Retinal pigment epithelial cell (primary cell): ENCODE results near the gene ABCC8.

Experiments
- DNase-seq: peaks from one replicate; pipeline ENCODE4 v3.0.0-alpha.2; 2010; ENCODE audit warnings: low read depth
- H3K4me3 ChIP-seq: 2 replicates; pipeline ENCODE4 v1.5.1; 2011; ENCODE audit warnings: mild to moderate bottlenecking, low read length, control low read depth, moderate library complexity
- TF ChIP-seq, protein P1 (sequence below): conservative IDR thresholded peaks from 2 replicates; pipeline ENCODE4 v1.5.1; 2011; ENCODE audit warnings: low read depth, low read length, control low read depth, inconsistent platforms

Gene ABCC8

DNA sequence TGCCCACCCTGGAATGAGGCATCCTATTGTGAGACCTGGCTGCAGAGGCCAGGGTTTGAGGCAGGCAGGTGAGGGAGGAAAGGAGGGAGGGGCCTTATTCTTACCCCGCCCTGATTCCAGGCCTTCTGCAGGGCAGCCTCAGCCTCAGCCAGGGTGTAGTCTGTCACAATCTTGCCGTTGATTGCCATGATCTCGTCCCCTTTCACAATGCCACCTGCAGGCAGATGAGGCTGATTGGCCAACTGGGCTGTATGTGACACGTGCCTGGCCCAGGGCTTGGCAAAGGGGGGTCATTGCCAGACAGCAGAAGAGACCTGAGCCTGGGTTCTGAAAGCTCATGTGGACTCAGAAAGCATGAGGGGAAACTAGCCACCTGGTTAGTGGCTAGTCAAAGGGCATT is 21.4 kb upstream of the ABCC8 start:
- TF ChIP-seq, protein P1, sequence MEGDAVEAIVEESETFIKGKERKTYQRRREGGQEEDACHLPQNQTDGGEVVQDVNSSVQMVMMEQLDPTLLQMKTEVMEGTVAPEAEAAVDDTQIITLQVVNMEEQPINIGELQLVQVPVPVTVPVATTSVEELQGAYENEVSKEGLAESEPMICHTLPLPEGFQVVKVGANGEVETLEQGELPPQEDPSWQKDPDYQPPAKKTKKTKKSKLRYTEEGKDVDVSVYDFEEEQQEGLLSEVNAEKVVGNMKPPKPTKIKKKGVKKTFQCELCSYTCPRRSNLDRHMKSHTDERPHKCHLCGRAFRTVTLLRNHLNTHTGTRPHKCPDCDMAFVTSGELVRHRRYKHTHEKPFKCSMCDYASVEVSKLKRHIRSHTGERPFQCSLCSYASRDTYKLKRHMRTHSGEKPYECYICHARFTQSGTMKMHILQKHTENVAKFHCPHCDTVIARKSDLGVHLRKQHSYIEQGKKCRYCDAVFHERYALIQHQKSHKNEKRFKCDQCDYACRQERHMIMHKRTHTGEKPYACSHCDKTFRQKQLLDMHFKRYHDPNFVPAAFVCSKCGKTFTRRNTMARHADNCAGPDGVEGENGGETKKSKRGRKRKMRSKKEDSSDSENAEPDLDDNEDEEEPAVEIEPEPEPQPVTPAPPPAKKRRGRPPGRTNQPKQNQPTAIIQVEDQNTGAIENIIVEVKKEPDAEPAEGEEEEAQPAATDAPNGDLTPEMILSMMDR: no peak
- no peak overlapping the region for H3K4me3 ChIP-seq
- DNase-seq: no peak

DNA sequence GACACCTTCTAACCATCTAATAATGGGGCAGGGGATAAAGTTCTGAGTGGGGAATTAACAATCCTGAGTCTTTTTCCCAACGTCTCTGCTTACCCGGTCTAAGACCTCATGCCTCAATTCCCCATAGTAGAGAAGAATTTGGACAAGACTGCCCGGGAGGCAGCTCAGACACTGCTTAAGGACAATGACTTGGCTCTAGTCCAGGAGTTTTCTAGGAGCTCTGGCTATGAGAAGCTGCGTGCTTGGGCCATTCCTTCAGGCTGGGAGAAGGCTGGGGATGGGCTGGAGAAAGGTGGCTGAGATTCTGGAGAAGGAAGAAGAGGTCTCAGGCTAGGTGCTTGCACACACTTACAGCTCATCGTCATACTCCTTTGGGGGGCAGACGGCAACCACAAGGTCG is 19.8 kb upstream of the ABCC8 start:
- DNase-seq: no peak
- TF ChIP-seq, protein P1: no peak
- no peak overlapping the region for H3K4me3 ChIP-seq

DNA sequence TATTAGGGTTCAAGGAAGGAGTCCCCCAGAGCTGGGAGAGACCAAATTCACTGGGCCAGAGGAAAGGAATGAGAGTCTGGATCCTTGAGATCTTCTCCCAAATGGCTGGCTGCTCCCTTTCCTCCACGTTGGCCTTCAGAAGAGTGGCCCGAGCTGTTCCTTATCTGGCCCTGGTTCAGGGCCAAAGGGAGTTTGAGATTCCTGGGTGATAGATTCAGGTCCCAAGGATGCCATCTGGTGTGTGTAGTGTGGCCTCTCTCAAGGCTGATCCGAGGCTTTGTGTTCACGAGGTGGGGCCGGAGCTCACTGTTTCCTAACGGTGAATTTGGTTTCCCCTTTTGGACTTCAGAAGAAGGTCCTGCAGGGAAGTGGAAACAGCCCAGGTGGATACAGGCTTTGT is 17.4 kb upstream of the ABCC8 start:
- TF ChIP-seq, protein P1: no peak
- DNase-seq: no peak
- H3K4me3 ChIP-seq: no peak overlapping the region

DNA sequence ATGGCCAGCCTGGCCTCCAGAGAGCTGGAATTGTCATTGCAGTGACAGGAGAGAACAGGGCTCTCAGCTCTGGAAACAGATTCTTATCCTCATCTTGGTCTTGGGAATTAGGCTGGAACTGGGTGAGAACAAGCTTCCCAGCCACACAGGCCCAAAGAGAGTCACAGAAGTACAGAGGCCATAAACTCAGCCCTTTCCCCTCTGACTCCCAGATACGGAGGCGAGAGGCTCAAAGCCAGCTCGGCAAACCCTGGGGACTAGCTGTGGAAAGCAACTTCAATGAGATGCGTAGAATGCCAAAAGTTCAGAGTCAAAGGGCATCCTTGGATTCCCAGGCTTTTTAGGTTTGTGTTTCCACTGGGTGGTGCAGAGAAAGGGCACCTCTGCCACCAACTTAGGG is 14.3 kb upstream of the ABCC8 start:
- TF ChIP-seq, protein P1: no peak
- no peak for DNase-seq
- H3K4me3 ChIP-seq: no peak overlapping the region

DNA sequence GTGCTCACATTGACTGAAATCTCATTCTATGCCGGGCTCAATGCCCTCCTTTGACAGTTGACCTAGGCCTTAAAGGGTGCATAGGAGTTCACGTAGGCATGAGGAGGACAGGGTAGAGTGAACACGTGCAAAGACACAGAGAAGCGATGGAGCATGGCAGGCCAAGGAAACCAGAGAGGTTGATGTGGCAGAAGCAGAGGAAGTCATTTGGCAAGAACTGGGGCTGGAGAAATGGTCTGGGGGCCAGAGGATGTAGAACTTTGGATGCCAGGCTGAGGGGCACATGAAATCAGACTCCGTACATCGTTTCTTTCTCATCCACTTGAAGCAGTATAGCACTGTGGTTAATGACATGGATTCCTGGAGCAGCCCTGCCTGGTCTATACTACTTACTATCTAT is 13.6 kb upstream of the ABCC8 start:
- no peak for DNase-seq
- H3K4me3 ChIP-seq: no peak overlapping the region
- TF ChIP-seq, protein P1: no peak

DNA sequence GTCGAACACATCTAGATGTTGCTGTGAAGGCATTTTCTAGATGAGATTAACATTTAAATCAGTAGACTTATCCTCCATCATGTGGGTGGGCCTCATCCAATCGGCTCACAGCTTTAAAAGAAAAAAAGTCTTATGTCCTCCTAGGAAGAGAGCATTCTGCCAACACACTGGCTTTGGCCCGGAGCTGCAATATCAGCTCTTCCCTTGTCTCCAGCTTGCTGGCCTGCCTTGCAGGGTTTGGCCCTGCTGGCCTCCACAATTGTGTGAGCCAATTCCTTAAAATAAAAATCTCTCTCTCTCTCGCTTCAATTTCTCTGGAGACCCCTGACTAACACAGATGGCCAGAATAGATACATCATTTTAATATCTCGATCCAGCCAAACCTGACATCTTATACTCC is 13.1 kb upstream of the ABCC8 start:
- TF ChIP-seq, protein P1: no peak
- H3K4me3 ChIP-seq: no peak overlapping the region
- no peak for DNase-seq

DNA sequence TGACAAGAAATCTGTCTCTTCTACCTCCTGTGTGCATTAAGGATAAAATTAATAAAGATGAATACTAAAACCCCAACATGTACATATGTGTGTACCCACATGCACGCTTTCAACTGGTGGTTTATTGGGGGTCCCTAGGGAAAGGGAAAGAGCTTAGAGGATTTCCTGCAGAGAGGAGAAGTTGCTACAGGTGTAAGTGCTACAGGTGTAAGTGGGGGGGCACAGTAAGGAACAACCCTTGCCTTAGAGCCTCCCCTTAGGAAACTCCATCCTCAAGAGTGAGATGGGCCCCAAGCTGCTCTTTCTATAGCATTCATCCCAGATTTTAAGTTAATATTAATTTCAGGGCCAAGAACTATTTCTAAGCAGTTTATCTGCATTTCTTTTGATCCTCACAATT is 11.9 kb upstream of the ABCC8 start:
- no peak for DNase-seq
- TF ChIP-seq, protein P1: no peak
- H3K4me3 ChIP-seq: no peak overlapping the region
